Activated CD8-positive, alpha-beta T cell treated with anti-CD3 and anti-CD28 coated beads for 36 hours (primary cell): ENCODE measurements around the gene ANKRD11. TPM values are rescaled to one million over a fixed set of nuclear protein-coding genes. Genes with fewer than 3 reads are reported as not detected.
A peak's percentile ranks its signal among the peaks of the same experiment; 100 is the strongest.

Experiments
- ATAC-seq: fragments of 200-7000 bp; cut with Tn5 transposase; one replicate; pipeline ENCODE4 v1.10.0; 2021; ENCODE audit warnings: mild to moderate bottlenecking, moderate library complexity
- CTCF ChIA-PET: fragments of 350-600 bp; sonication (Branson Sonifier 250); formaldehyde crosslinking; loops from one replicate; lab custom pipeline; 2021; ENCODE audit warnings: antibody characterized with exemption; lab: Charles Lee
- POLR2A ChIA-PET: fragments of 350-600 bp; sonication (Branson Sonifier 250); formaldehyde crosslinking; loops from one replicate; lab custom pipeline; 2021; ENCODE audit warnings: antibody characterized with exemption; lab: Charles Lee
- DNase-seq: peaks from one replicate; pipeline ENCODE4 v3.0.0-alpha.2; 2020
- H3K27ac Mint-ChIP-seq: one replicate; pipeline ENCODE4 v1.8.0; 2021; ENCODE audit warnings: mild to moderate bottlenecking, mixed read lengths
- H3K27me3 Mint-ChIP-seq: one replicate; pipeline ENCODE4 v1.8.0; 2021; ENCODE audit warnings: mixed read lengths
- H3K36me3 Mint-ChIP-seq: one replicate; pipeline ENCODE4 v1.8.0; 2021; ENCODE audit warnings: low read depth, mixed read lengths
- H3K4me1 Mint-ChIP-seq: one replicate; pipeline ENCODE4 v1.8.0; 2021; ENCODE audit warnings: low read depth, mixed read lengths
- H3K4me3 Mint-ChIP-seq: one replicate; pipeline ENCODE4 v1.8.0; 2021; ENCODE audit warnings: mild to moderate bottlenecking, moderate library complexity, mixed read lengths
- H3K9me3 Mint-ChIP-seq: one replicate; pipeline ENCODE4 v1.8.0; 2021; ENCODE audit warnings: mixed read lengths
- CTCF ChIP-seq: fragments of 200-600 bp; IDR thresholded peaks from one replicate; pipeline ENCODE4 v1.8.0; 2022; ENCODE audit warnings: antibody characterized with exemption, mild to moderate bottlenecking
- intact Hi-C: fragments of 100-400 bp; cut with micrococcal nuclease; formaldehyde crosslinking; loops from one replicate; pipeline ENCODE4 v1.10.0; 2022
- total RNA-seq, 2 experiments: library from RNA; stranded (reverse); gene quantifications; one replicate each; pipeline ENCODE4 v1.2.3, GENCODE V29; 2021

The ANKRD11 gene
- total RNA-seq, 2 experiments from 2014 or later: 145 to 147 TPM

- intact Hi-C loops: no loop called here
- POLR2A ChIA-PET: interaction anchor here (0.9 kb wide), 1 partner anchor 64 kb away, joined by 3 read pairs; no protein-coding TSS in a partner anchor
- Mint-ChIP-seq H3K27ac (peak overlapping the region; percentile 70), H3K27me3 (no peaks in the 10 kb centered on the region), H3K4me3 (peak overlapping the region; percentile 6), H3K9me3 (no peaks in the 10 kb centered on the region), H3K4me1 (peaks cover 95% of the 10 kb centered on the region), H3K36me3 (peaks cover 42% of the 10 kb centered on the region)
- no peak for TF ChIP-seq CTCF
- CTCF ChIA-PET: no interaction called here
- no peak for ATAC-seq
- DNase-seq: no peak
These were observed 172.0 kb downstream of the ANKRD11 start for GRCh38 chr16:89318430-89318758.

DNA sequence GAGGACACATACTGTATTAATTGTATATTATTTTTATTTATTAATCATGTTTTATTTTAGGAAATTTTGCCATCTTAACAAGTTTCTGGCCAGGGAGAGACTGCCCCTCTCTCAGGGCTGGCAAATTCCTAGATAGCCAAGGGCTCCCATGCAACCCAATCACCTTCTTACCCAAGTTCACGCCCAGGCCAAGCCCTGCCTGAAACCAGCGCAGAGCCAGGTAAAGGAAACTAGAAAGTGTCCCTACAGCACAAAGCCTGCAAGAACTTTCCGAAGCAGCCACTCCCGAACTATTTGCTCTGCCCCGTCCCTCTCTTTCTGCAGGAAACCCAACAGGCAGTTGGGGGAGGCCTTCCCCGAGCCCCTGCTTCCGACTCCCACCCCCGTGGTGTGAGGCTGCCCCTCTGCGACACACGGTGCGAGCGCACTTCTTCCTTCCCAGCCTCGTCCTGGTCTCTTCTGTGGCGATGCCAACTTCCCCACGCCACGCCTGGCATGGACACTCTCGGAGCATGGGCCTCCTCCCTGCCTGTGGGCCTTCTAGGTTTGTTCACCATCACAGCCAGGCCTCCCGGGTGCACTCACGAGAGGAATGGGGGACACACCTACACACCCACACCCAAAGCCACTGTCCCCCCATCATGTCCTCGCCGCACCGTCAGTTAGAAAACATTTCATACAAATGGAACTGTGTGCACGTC, 172.5 kb downstream of the ANKRD11 start:
- Mint-ChIP-seq H3K9me3 (no peaks in the 10 kb centered on the region), H3K36me3 (peaks cover 47% of the 10 kb centered on the region), H3K4me1 (peaks cover 97% of the 10 kb centered on the region), H3K27me3 (no peaks in the 10 kb centered on the region), H3K4me3 (peak overlapping the region; percentile 36), H3K27ac (peak overlapping the region; percentile 70)
- intact Hi-C loops: no loop called here
- POLR2A ChIA-PET: interaction anchor here (0.6 to 0.9 kb wide), 2 partner anchors 65 to 199 kb away, joined by 3 read pairs; no protein-coding TSS in a partner anchor
- ATAC-seq (no peak), DNase-seq (no peak)
- no peak for TF ChIP-seq CTCF
- CTCF ChIA-PET: interaction anchor here (1.3 kb wide), 1 partner anchor 165 kb away, joined by 3 read pairs; no protein-coding TSS in a partner anchor

- no peak for TF ChIP-seq CTCF
- intact Hi-C loops: no loop called here
- ChIA-PET CTCF (interaction anchor here (1.0 to 2.1 kb wide), 4 partner anchors 23 to 248 kb away, joined by 3 to 5 read pairs (median 3); no protein-coding TSS in a partner anchor), POLR2A (interaction anchor here (0.6 to 1.6 kb wide), 3 partner anchors 29 to 200 kb away, joined by 3 to 5 read pairs (median 4); no protein-coding TSS in a partner anchor)
- Mint-ChIP-seq H3K27me3 (no peaks in the 10 kb centered on the region), H3K36me3 (peaks cover 49% of the 10 kb centered on the region), H3K27ac (peak overlapping the region; percentile 96), H3K4me1 (peaks cover 94% of the 10 kb centered on the region), H3K4me3 (peak overlapping the region; percentile 17), H3K9me3 (no peaks in the 10 kb centered on the region)
- no peak for DNase-seq
- no peak for ATAC-seq
These were observed 173.2 kb downstream of the ANKRD11 start for GRCh38 chr16:89317101-89317671.

DNA sequence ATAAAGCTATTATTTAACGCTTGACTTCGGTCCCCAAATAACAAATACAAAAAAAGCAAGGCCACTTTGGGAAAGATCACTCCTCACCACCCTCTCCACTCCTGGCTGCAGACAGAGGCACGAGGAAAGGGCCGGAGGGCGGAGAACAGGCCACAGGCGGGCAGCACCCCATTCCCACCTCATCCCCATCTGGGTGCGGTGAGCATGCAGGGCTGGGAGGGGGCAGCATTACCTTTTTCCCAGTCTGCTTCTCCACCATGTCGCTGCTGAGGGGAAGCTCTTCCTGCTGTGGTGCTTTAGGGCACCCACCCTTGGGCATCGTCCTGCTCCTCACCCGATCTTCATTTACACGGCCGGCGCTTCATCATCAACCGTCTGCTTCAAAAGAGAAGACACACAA, 173.7 kb downstream of the ANKRD11 start:
- peak overlapping the region; percentile 96 for H3K27ac Mint-ChIP-seq
- ATAC-seq (no peak), DNase-seq (no peak)
- no peaks in the 10 kb centered on the region for H3K9me3 Mint-ChIP-seq
- no peaks in the 10 kb centered on the region for H3K27me3 Mint-ChIP-seq
- TF ChIP-seq CTCF: no peak
- ChIA-PET POLR2A (interaction anchor here (1.4 to 2.8 kb wide), 4 partner anchors 30 to 247 kb away, joined by 3 to 13 read pairs (median 4); no protein-coding TSS in a partner anchor), CTCF (interaction anchor here (0.9 to 2.1 kb wide), 7 partner anchors 22 to 249 kb away, joined by 3 to 8 read pairs (median 3); no protein-coding TSS in a partner anchor)
- H3K4me1 Mint-ChIP-seq: peaks cover 89% of the 10 kb centered on the region
- peak overlapping the region; percentile 50 for H3K4me3 Mint-ChIP-seq
- intact Hi-C loops: no loop called here
- H3K36me3 Mint-ChIP-seq: peaks cover 46% of the 10 kb centered on the region
